Hypothalamus (tissue), 51 donors: ENCODE data around the gene SEMA3B.

Experiments
- DNase-seq, 51 donors: peaks; one replicate each; lab custom pipeline; 2025; lab: John Stamatoyannopoulos, UW

SEMA3B gene

DNA sequence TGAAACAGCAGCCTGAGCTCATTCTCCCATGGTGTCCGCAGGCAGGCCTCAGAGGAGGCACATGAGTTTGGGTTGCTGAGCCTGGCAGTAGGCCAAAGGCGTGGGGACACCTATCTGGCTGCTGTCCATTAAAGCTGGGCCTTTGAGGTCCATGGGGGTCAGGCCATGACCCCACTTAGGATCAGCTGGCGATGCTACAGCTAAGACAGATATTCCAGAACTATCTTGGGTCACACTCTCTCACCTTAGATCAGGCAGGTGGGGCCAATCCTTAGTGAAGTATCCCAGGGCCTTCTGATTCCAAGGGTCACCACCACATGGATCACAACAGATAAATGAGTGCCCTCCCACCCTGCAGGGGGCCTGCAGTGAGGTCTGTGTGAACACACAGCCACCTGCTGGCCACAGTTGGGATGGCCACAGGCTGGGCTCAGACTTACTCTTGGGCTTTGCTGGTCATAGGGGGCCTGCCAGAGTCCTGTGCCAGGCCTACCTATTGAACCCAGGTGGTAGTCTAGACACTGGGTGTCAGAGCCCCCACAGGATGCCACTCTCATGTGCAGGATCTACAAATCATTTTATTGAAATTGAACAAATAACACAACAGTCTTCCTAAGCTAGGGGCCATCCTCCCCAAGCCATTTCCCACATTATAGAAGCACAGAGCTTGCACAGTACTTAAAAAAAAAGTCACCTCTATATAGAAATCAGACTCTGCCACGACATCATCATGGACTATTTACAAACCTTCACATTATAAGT is 55.6 kb downstream of the SEMA3B start:
- DNase-seq = peak in 33 of 51 donors; percentile 11 to 72 (median 49)

- no peak for DNase-seq
Measured at GRCh38 chr3:50325113-50325480, 56.1 kb downstream of the SEMA3B start.

DNA sequence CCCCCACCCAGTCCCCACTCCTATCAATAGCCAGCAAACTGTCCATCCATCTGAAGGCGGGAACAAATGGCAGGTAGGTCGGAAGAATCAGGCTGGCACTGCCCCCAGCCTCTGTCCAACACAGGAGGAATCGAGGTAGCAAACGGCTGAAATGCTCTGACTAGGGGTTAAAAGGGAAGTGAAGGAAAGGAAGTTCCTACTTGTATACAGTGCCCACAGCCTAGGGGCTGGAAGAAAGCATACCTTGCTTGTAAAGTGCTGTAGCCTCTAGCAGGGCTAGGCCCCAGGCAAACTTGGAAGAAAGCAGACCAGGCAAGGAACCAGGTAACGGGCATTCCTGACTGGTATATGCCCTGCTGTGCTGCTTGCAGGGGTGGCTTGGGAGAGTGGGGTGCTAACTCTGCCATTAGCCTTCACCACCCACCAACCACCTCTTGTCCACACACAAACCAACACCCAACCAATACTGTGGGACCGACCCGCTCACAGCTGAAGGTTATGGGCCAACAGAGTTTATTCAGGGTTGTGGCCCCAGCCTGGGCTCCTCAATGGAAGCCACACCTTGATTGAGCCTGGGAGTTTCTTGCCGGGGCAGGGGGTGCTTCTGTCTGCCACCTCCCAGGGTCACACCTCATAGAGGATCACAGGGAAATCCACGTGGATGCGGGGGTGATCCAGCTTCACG is 56.7 kb downstream of the SEMA3B start:
- no peak for DNase-seq

GRCh38 chr3:50326182-50326541 is 57.2 kb downstream of the SEMA3B start:
- DNase-seq = no peak

DNA sequence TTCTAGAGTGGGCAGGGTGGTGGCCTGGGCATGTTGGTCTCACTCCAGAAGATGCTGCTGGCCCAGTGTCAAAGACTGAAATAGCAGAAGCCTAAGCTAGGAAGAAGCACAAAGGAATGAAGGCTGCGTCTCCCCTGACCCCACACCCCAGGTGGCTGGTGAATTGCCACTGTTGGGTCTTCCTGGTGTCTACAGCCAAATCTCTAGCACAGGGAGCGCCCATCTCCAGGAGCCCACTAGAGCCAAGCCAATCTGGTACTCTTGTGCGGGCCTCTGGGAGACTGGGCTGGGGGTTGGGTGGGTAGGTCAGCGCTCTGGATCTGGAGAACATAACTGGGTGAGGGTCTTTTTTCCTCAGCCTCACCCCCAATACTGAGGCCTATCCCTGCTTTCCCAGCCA is 58.2 kb downstream of the SEMA3B start:
- DNase-seq = no peak
